CD8-positive, alpha-beta memory T cell (primary cell): ENCODE measurements around the gene TNFRSF9. TPM values are rescaled to one million over a fixed set of nuclear protein-coding genes. Genes with fewer than 3 reads are reported as not detected.
"Not testable (repeated sequence)": the region's sequence is repeated elsewhere in the genome, so short reads cannot be mapped to it uniquely, and the experiment has no call there.

Experiments used
- CTCF ChIA-PET: fragments of 350-600 bp; sonication (Branson Sonifier 250); formaldehyde crosslinking; loops from one replicate; lab custom pipeline; 2021; ENCODE audit warnings: antibody characterized with exemption; lab: Charles Lee
- POLR2A ChIA-PET: fragments of 350-600 bp; sonication (Branson Sonifier 250); formaldehyde crosslinking; loops from one replicate; lab custom pipeline; 2021; ENCODE audit warnings: antibody characterized with exemption; lab: Charles Lee
- DNase-seq, 5 donors: peaks; one replicate each; pipeline versions ENCODE4 v3.0.0 to v3.0.0-alpha.2; 2020 to 2022; ENCODE audit warnings: mixed read lengths in 1 of 5
- H3K27ac ChIP-seq: one replicate; pipeline ENCODE4 v1.7.0; 2013; ENCODE audit warnings: low read depth, mild to moderate bottlenecking, low read length, moderate library complexity
- H3K27me3 ChIP-seq: 2 replicates; pipeline ENCODE4 v1.7.0; 2013; ENCODE audit warnings: low read length, mild to moderate bottlenecking; ENCODE audit not compliant: insufficient read depth, poor library complexity, severe bottlenecking
- H3K36me3 ChIP-seq: 2 replicates; pipeline ENCODE4 v1.7.0; 2013; ENCODE audit warnings: mild to moderate bottlenecking, low read length, moderate library complexity; ENCODE audit not compliant: insufficient read depth
- H3K4me1 ChIP-seq: 2 replicates; pipeline ENCODE4 v1.7.0; 2013; ENCODE audit warnings: mild to moderate bottlenecking, low read length, moderate library complexity; ENCODE audit not compliant: insufficient read depth
- H3K4me3 ChIP-seq: 2 replicates; pipeline ENCODE4 v1.7.0; 2013; ENCODE audit warnings: mild to moderate bottlenecking, low read length
- H3K9me3 ChIP-seq: 2 replicates; pipeline ENCODE4 v1.7.0; 2013; ENCODE audit warnings: mild to moderate bottlenecking, low read length
- H3K27ac Mint-ChIP-seq, 8 donors: one replicate each; pipeline ENCODE4 v1.8.0; 2020 to 2021; ENCODE audit warnings: mixed read lengths in 8 of 8, mild to moderate bottlenecking in 6 of 8, inconsistent platforms in 3 of 8, moderate library complexity in 3 of 8
- H3K27me3 Mint-ChIP-seq, 2 donors: one replicate each; pipeline ENCODE4 v1.8.0; 2020 to 2021; ENCODE audit warnings: mixed read lengths in 2 of 2, mild to moderate bottlenecking in 1 of 2, moderate library complexity in 1 of 2
- H3K36me3 Mint-ChIP-seq, 3 donors: one replicate each; pipeline ENCODE4 v1.8.0; 2020 to 2021; ENCODE audit warnings: mixed read lengths in 3 of 3, inconsistent platforms in 1 of 3, mild to moderate bottlenecking in 1 of 3
- H3K4me1 Mint-ChIP-seq, 3 donors: one replicate each; pipeline ENCODE4 v1.8.0; 2020 to 2021; ENCODE audit warnings: mixed read lengths in 3 of 3, inconsistent platforms in 1 of 3, mild to moderate bottlenecking in 1 of 3
- H3K4me3 Mint-ChIP-seq, 7 donors: one replicate each; pipeline ENCODE4 v1.8.0; 2020 to 2021; ENCODE audit warnings: mixed read lengths in 7 of 7, mild to moderate bottlenecking in 6 of 7, moderate library complexity in 4 of 7, inconsistent platforms in 2 of 7
- H3K9me3 Mint-ChIP-seq, 5 donors: one replicate each; pipeline ENCODE4 v1.8.0; 2020 to 2022; ENCODE audit warnings: mixed read lengths in 5 of 5, mild to moderate bottlenecking in 3 of 5, moderate library complexity in 2 of 5, inconsistent platforms in 1 of 5
- polyA plus RNA-seq: library from polyadenylated mRNA; unstranded; fragments of 300-500 nt; fragmentation: Illumina TruSeq; gene quantifications from one replicate; pipeline ENCODE4 v1.2.3, GENCODE V29; 2021
- total RNA-seq, 2 experiments: library from RNA; stranded (reverse); gene quantifications; one replicate each; pipeline ENCODE4 v1.2.3, GENCODE V29; 2021

TNFRSF9 gene
- total and polyA plus RNA-seq, 3 experiments from 2014 or later: 14.4 to 279 (median 273) TPM

GRCh38 chr1:7964476-7964875 is 23.8 kb upstream of the TNFRSF9 start:
- Mint-ChIP-seq H3K36me3 (peaks cover 4 to 67% (median 15%) of the 10 kb centered on the region in 3 donors), H3K27ac (peak overlapping the region in 7 of 8 donors; percentile 51 to 96 (median 68)), H3K9me3 (no peaks in the 10 kb centered on the region), H3K27me3 (peaks cover 0 to 1% of the 10 kb centered on the region in 2 donors), H3K4me1 (peaks cover 60 to 83% (median 80%) of the 10 kb centered on the region in 3 donors), H3K4me3 (peak overlapping the region; percentile 23 to 99 (median 55))
- ChIA-PET CTCF (interaction anchor here (0.8 kb wide), 1 partner anchor 22 kb away, joined by 3 read pairs; no protein-coding TSS in a partner anchor), POLR2A (interaction anchor here (0.6 kb wide), 1 partner anchor 197 kb away, joined by 4 read pairs; no protein-coding TSS in a partner anchor)
- peaks cover 50% of the 10 kb centered on the region for H3K4me1 ChIP-seq
- H3K36me3 ChIP-seq: peaks cover 37% of the 10 kb centered on the region
- H3K27ac ChIP-seq: no peak overlapping the region
- H3K4me3 ChIP-seq: no peak overlapping the region
- no peak for DNase-seq
- H3K27me3 ChIP-seq: no peaks in the 10 kb centered on the region
- no peaks in the 10 kb centered on the region for H3K9me3 ChIP-seq

DNA sequence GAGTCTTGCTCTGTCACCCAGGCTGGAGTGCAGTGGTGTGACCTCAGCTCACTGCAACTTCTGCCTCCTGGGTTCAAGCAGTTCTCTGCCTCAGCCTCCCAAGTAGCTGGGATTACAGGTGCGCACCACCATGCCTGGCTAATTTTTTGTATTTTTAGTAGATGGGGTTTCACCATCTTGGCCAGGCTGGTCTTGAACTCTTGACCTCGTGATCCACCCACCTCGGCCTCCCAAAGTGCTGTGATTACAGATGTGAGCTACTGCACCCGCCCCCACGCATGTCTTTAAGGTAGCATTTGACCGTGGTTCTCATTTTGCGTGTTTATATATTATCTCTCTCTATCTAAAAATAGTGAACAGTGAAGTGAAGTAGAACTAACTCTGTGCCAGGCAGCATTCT is 23.2 kb upstream of the TNFRSF9 start:
- not testable (repeated sequence) for H3K27me3 Mint-ChIP-seq

GRCh38 chr1:7963378-7963730 is 22.7 kb upstream of the TNFRSF9 start:
- H3K4me3 Mint-ChIP-seq: peak overlapping the region; percentile 46 to 99 (median 91)

More for the DNA sequence above, 23.2 kb upstream of the TNFRSF9 start:
- H3K9me3 Mint-ChIP-seq, H3K9me3 ChIP-seq, CTCF ChIA-PET, H3K4me3 ChIP-seq, H3K27me3 ChIP-seq, H3K27ac ChIP-seq, DNase-seq: not testable (repeated sequence)
- Mint-ChIP-seq H3K4me1 (peaks cover 63 to 84% (median 79%) of the 10 kb centered on the region in 3 donors), H3K27ac (peak overlapping the region in 7 of 8 donors; percentile 39 to 98 (median 76)), H3K36me3 (peaks cover 4 to 63% (median 12%) of the 10 kb centered on the region in 3 donors), H3K4me3 (peak overlapping the region; percentile 11 to 99 (median 73))
- POLR2A ChIA-PET: interaction anchor here (0.6 kb wide), 1 partner anchor 557 kb away, joined by 15 read pairs; no protein-coding TSS in a partner anchor
- Histone ChIP-seq H3K36me3 (peaks cover 31% of the 10 kb centered on the region), H3K4me1 (peaks cover 50% of the 10 kb centered on the region)

DNA sequence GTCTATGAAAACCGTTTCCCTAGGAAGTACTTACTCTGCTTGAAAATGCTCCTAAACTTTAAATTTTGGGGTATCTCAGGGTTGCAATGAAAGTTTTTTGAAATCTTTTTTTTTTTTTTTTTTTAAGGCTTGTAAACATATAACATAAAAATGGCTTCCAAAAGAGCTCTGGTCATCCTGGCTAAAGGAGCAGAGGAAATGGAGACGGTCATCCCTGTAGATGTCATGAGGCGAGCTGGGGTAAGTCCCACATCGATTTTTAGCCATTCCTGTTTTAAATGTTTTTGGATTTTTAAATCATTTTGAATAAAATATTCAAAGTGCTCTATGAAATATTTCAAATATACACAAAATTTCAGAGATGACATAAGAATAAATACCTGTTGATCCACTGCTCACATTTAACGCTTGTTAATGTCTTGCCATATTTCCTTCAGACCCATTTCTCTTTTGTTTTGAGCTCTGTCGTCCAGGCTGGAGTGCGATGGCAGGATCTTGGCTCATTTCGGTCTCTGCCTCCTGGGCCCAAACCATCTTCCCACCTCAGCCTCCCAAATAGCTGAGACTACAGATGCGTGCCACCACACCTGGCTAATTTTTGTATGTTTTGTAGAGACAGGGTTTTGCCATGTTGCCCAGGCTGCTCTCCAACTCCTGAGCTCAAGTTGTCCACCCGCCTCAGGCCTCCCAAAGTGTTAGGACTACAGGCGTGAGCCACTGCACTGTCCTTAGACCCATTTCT is 22.2 kb upstream of the TNFRSF9 start:
- Histone ChIP-seq H3K9me3 (no peaks in the 10 kb centered on the region), H3K36me3 (peaks cover 28% of the 10 kb centered on the region), H3K4me3 (peak overlapping the region; percentile 56), H3K4me1 (peaks cover 50% of the 10 kb centered on the region), H3K27me3 (no peaks in the 10 kb centered on the region), H3K27ac (peak overlapping the region; percentile 88)
- ChIA-PET CTCF (interaction anchor here (1.6 kb wide), 1 partner anchor 13 kb away, joined by 5 read pairs; no protein-coding TSS in a partner anchor), POLR2A (interaction anchor here (0.6 to 1.6 kb wide), 7 partner anchors 9 to 902 kb away, joined by 3 to 6 read pairs (median 3); no protein-coding TSS in a partner anchor)
- peak overlapping the region; percentile 89 to 98 (median 96) for H3K27ac Mint-ChIP-seq
- H3K4me1 Mint-ChIP-seq: peaks cover 63 to 82% (median 77%) of the 10 kb centered on the region in 3 donors
- H3K4me3 Mint-ChIP-seq: peak overlapping the region; percentile 90 to 99 (median 96)
- H3K36me3 Mint-ChIP-seq: peaks cover 4 to 60% (median 12%) of the 10 kb centered on the region in 3 donors
- H3K9me3 Mint-ChIP-seq: no peaks in the 10 kb centered on the region
- DNase-seq: no peak
- H3K27me3 Mint-ChIP-seq: peaks cover 0 to 1% of the 10 kb centered on the region in 2 donors

More at GRCh38 chr1:7963378-7963730, 22.7 kb upstream of the TNFRSF9 start:
- DNase-seq, CTCF ChIA-PET, H3K27ac ChIP-seq, H3K4me3 ChIP-seq, H3K27me3 Mint-ChIP-seq, H3K9me3 ChIP-seq, H3K27me3 ChIP-seq, H3K9me3 Mint-ChIP-seq: not testable (repeated sequence)
- H3K4me1 Mint-ChIP-seq: peaks cover 63 to 82% (median 77%) of the 10 kb centered on the region in 3 donors
- POLR2A ChIA-PET: interaction anchor here (0.6 kb wide), 1 partner anchor 557 kb away, joined by 15 read pairs; no protein-coding TSS in a partner anchor
- H3K36me3 Mint-ChIP-seq: peaks cover 4 to 60% (median 12%) of the 10 kb centered on the region in 3 donors
- peak overlapping the region in 6 of 8 donors; percentile 39 to 98 (median 92) for H3K27ac Mint-ChIP-seq
- Histone ChIP-seq H3K4me1 (peaks cover 50% of the 10 kb centered on the region), H3K36me3 (peaks cover 28% of the 10 kb centered on the region)

GRCh38 chr1:7962014-7962335 is 21.3 kb upstream of the TNFRSF9 start:
- Mint-ChIP-seq H3K4me1 (peaks cover 60 to 79% (median 74%) of the 10 kb centered on the region in 3 donors), H3K4me3 (peak overlapping the region; percentile 90 to 99 (median 96)), H3K9me3 (no peaks in the 10 kb centered on the region), H3K36me3 (peaks cover 4 to 52% (median 9%) of the 10 kb centered on the region in 3 donors), H3K27me3 (peaks cover 0 to 1% of the 10 kb centered on the region in 2 donors), H3K27ac (peak overlapping the region; percentile 89 to 98 (median 96))
- Histone ChIP-seq H3K9me3 (no peaks in the 10 kb centered on the region), H3K4me3 (peak overlapping the region; percentile 56), H3K27me3 (no peaks in the 10 kb centered on the region), H3K4me1 (peaks cover 50% of the 10 kb centered on the region), H3K36me3 (peaks cover 21% of the 10 kb centered on the region), H3K27ac (peak overlapping the region; percentile 88)
- ChIA-PET CTCF (interaction anchor here (1.1 to 1.6 kb wide), 2 partner anchors 14 to 21 kb away, joined by 3 to 5 read pairs; no protein-coding TSS in a partner anchor), POLR2A (interaction anchor here (0.6 to 1.6 kb wide), 6 partner anchors 8 to 54 kb away, joined by 3 to 6 read pairs (median 3); no protein-coding TSS in a partner anchor)
- DNase-seq: peak in 1 of 5 donors; percentile 22

DNA sequence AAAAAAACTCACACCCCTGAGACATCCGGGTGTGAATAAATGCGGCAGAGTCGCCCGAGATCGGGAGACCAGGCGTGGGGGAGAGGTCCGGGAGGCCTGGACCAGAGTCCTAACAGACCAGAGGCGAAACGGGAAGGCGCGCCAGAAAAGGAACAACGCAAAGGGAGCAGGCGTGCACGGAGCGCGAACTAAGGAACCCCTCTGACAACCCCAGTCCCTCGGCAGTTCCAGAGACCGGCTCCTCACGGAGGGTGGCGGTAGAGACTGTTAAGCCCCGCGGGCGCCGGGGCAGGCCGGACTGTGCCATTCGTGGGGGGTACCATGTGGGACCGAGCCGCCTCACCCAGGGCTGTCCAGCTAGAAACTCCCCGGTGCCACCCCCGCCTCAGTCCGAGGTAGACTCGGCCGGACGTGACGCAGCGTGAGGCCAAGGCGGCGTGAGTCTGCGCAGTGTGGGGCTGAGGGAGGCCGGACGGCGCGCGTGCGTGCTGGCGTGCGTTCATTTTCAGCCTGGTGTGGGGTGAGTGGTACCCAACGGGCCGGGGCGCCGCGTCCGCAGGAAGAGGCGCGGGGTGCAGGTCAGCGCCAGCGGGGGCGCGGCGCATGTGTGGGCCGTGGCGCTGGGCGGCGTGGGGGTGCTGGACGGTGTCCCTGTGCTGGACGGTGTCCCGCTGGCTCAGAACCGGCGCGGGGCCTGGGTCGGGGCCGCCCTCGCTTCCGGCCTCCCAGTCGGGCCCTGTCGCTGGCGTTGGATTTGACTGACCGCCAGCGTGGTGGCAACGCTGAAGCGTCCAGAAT is 20.8 kb upstream of the TNFRSF9 start, which contains the start of gene PARK7:
Gene PARK7 (plus strand): TSS at position 496 of the 798 bp plus-strand sequence. CDS start 1,075 bp downstream, outside the sequence.
- peaks cover 50% of the 10 kb centered on the region for H3K4me1 ChIP-seq
- Mint-ChIP-seq H3K27me3 (peaks cover 0 to 1% of the 10 kb centered on the region in 2 donors), H3K36me3 (peaks cover 4 to 47% (median 8%) of the 10 kb centered on the region in 3 donors), H3K4me1 (peaks cover 59 to 79% (median 72%) of the 10 kb centered on the region in 3 donors), H3K4me3 (peak within 1 kb of the TSS; percentile 90 to 99 (median 97)), H3K27ac (peak within 1 kb of the TSS; percentile 90 to 100 (median 98)), H3K9me3 (no peaks in the 10 kb centered on the region)
- peak; percentile 100 for DNase-seq
- H3K4me3 ChIP-seq: peak within 1 kb of the TSS; percentile 80
- H3K27ac ChIP-seq: peak within 1 kb of the TSS; percentile 88
- H3K27me3 ChIP-seq: no peaks in the 10 kb centered on the region
- peaks cover 15% of the 10 kb centered on the region for H3K36me3 ChIP-seq
- ChIA-PET POLR2A (interaction anchor here (0.5 to 1.6 kb wide), 8 partner anchors 8 to 559 kb away, joined by 3 to 6 read pairs (median 3); no protein-coding TSS in a partner anchor), CTCF (interaction anchor here (1.1 to 1.6 kb wide), 2 partner anchors 15 to 20 kb away, joined by 3 to 5 read pairs; no protein-coding TSS in a partner anchor)
- H3K9me3 ChIP-seq: no peaks in the 10 kb centered on the region

DNA sequence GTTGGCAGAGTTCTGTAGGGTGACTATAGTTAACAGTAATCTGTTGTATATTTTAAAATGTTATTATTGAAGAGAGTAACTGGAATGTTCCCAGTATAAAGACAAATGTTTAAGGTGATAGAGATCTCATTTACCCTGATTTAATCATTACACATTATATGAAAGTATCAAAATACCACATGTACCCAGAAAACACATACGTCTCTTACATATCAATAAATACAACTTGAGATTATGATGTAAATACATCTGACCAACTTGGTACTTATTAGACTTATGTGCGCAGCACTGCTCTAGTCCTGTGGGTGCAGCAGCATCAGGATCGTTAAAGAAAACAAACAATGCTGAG is 20.2 kb upstream of the TNFRSF9 start:
- Mint-ChIP-seq H3K27me3 (peaks cover 0 to 1% of the 10 kb centered on the region in 2 donors), H3K4me3 (peak overlapping the region; percentile 90 to 99 (median 97)), H3K9me3 (no peaks in the 10 kb centered on the region), H3K36me3 (peaks cover 4 to 41% (median 7%) of the 10 kb centered on the region in 3 donors), H3K27ac (peak overlapping the region; percentile 90 to 100 (median 98)), H3K4me1 (peaks cover 60 to 79% (median 72%) of the 10 kb centered on the region in 3 donors)
- H3K4me3 ChIP-seq: peak overlapping the region; percentile 80
- peaks cover 50% of the 10 kb centered on the region for H3K4me1 ChIP-seq
- peak in 1 of 5 donors; percentile 6 for DNase-seq
- H3K36me3 ChIP-seq: peaks cover 12% of the 10 kb centered on the region
- no peaks in the 10 kb centered on the region for H3K27me3 ChIP-seq
- no peaks in the 10 kb centered on the region for H3K9me3 ChIP-seq
- POLR2A ChIA-PET: interaction anchor here (0.5 to 1.6 kb wide), 7 partner anchors 12 to 560 kb away, joined by 3 to 6 read pairs (median 3); no protein-coding TSS in a partner anchor
- CTCF ChIA-PET: interaction anchor here (0.7 to 1.6 kb wide), 3 partner anchors 12 to 20 kb away, joined by 3 to 5 read pairs (median 3); no protein-coding TSS in a partner anchor
- H3K27ac ChIP-seq: peak overlapping the region; percentile 88
